ENCODE data around the gene NOPCHAP1.

- TF ChIP-seq CTCF (IDR thresholded peaks at IDR 0.05 in 4 of 5, conservative IDR thresholded peaks at IDR 0.05 in 1 of 5) (no peak), POLR2A (IDR thresholded peaks at IDR 0.05) (no peak)
Measured at GRCh38 chr12:104952816-104953215, 33.3 kb upstream of the NOPCHAP1 start.
